Measurements from ENCODE around the gene CMTM6. TPM values are rescaled to one million over a fixed set of nuclear protein-coding genes. Genes with fewer than 3 reads are reported as not detected.

Gene CMTM6
- total RNA-seq, 1 donor, result 119 TPM

GRCh38 chr3:32500880-32501782 is 1.5 kb downstream of the CMTM6 start:
- peak overlapping the region; percentile 88 for H3K4me3 ChIP-seq (ENCODE audit: low read depth, low read length)
- TF ChIP-seq, protein P1, sequence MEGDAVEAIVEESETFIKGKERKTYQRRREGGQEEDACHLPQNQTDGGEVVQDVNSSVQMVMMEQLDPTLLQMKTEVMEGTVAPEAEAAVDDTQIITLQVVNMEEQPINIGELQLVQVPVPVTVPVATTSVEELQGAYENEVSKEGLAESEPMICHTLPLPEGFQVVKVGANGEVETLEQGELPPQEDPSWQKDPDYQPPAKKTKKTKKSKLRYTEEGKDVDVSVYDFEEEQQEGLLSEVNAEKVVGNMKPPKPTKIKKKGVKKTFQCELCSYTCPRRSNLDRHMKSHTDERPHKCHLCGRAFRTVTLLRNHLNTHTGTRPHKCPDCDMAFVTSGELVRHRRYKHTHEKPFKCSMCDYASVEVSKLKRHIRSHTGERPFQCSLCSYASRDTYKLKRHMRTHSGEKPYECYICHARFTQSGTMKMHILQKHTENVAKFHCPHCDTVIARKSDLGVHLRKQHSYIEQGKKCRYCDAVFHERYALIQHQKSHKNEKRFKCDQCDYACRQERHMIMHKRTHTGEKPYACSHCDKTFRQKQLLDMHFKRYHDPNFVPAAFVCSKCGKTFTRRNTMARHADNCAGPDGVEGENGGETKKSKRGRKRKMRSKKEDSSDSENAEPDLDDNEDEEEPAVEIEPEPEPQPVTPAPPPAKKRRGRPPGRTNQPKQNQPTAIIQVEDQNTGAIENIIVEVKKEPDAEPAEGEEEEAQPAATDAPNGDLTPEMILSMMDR (IDR thresholded peaks at IDR 0.05; ENCODE audit: insufficient read depth, low read depth, low read length), result no peak
- peak; percentile 34 for DNase-seq (ENCODE audit: low read depth)

GRCh38 chr3:32500231-32500630 is 2.4 kb downstream of the CMTM6 start:
- peak overlapping the region; percentile 88 for H3K4me3 ChIP-seq (ENCODE audit: low read depth, low read length)
- TF ChIP-seq, protein P1 (IDR thresholded peaks at IDR 0.05; ENCODE audit: insufficient read depth, low read depth, low read length), result no peak
- no peak for DNase-seq (ENCODE audit: low read depth)

DNA sequence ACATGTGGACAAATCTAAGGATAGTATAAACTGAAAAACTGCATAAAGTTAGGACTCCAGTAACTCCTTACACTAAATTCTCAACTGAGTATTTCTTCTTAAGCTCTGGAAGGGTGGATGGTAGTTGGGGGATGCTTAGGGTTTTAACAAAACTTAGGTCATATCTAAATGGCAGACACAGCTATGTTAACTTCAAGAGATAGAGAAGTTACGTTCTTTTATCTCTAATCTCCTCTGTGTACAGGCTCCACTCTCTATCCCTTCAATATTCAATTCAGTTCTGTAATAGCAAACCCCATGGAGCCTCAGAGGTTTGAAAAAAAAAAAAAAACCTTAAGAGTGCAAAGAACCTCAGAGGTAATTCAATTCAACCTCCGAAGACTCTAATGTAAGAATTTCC is 3.1 kb downstream of the CMTM6 start:
- TF ChIP-seq, protein P1 (IDR thresholded peaks at IDR 0.05; ENCODE audit: insufficient read depth, low read depth, low read length), result no peak
- DNase-seq (ENCODE audit: low read depth), result no peak
- no peak overlapping the region for H3K4me3 ChIP-seq (ENCODE audit: low read depth, low read length)

DNA sequence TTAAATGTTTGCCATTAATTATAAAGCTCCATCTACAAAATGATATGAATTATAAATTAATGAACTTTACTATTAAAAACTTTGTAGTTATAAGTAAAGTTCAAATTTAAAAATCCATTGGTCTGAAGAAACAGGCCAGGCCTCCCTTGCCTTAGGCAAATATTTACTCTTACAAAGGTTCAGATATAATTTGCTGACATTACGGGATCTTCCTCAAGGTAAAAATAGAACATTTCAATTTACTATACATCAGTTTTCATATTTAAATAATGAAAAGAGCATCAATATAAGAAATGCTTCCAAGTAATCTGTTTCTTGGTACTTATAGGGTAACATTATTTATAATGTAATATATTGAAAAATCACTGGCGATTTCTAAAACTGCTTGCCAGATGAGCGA is 3.7 kb downstream of the CMTM6 start:
- no peak overlapping the region for H3K4me3 ChIP-seq (ENCODE audit: low read depth, low read length)
- DNase-seq (ENCODE audit: low read depth), result no peak
- TF ChIP-seq, protein P1 (IDR thresholded peaks at IDR 0.05; ENCODE audit: insufficient read depth, low read depth, low read length), result no peak

DNA sequence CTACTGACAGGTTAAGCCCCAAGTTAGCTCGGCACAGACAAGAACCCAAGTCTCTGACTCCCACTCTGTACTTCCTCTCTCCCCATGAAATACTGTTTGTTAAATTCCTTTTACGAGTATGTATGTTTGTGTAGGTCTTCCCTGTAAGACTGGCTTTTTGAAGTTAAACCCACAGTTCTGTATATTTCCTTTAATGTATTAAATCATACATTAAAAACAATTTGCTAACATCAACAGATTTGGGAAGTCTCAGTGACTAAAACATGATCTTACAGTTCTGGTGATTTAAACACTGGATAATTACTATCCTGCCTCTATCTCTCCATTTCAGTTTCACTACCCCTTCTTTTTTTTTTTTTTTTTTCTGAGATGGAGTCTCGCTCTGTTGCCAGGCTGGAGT is 4.4 kb downstream of the CMTM6 start:
- TF ChIP-seq, protein P1 (IDR thresholded peaks at IDR 0.05; ENCODE audit: insufficient read depth, low read depth, low read length), result no peak
- no peak overlapping the region for H3K4me3 ChIP-seq (ENCODE audit: low read depth, low read length)
- DNase-seq (ENCODE audit: low read depth), result no peak

- TF ChIP-seq, protein P1 (IDR thresholded peaks at IDR 0.05; ENCODE audit: insufficient read depth, low read depth, low read length), result no peak
- no peak overlapping the region for H3K4me3 ChIP-seq (ENCODE audit: low read depth, low read length)
- no peak for DNase-seq (ENCODE audit: low read depth)
Measured at GRCh38 chr3:32495609-32496008, 7.0 kb downstream of the CMTM6 start.
